Right lobe of liver (tissue), 6 donors: ENCODE data around the gene DIS3. TPM values are rescaled to one million over a fixed set of nuclear protein-coding genes. Genes with fewer than 3 reads are reported as not detected.
A peak's percentile ranks its signal among the peaks of the same experiment; 100 is the strongest.
"Not testable (repeated sequence)": the region's sequence is repeated elsewhere in the genome, so short reads cannot be mapped to it uniquely, and the experiment has no call there.

Experiments used
- ATAC-seq, 4 donors: fragments of 200-7000 bp; cut with Tn5 transposase; one replicate each; pipeline ENCODE4 v1.9.1; 2020; ENCODE audit warnings: mild to moderate bottlenecking in 4 of 4, moderate library complexity in 4 of 4
- DNase-seq, 3 donors: peaks; one replicate each; pipeline ENCODE4 v3.0.0-alpha.2; 2020
- H3K27ac ChIP-seq, 3 donors: fragments of 200-600 bp; one replicate each; pipeline ENCODE4 v1.8.0; 2022
- H3K27me3 ChIP-seq, 2 donors: fragments of 200-600 bp; one replicate each; pipeline ENCODE4 v1.8.0; 2022
- H3K36me3 ChIP-seq, 4 donors: fragments of 200-600 bp; sonication (generic) in 1 of 4; one replicate each; pipeline versions ENCODE4 v1.5.1 to v1.8.0; 2017 to 2022; ENCODE audit warnings: control low read depth in 1 of 4
- H3K4me1 ChIP-seq, 4 donors: fragments of 200-600 bp; sonication (generic) in 1 of 4; one replicate each; pipeline versions ENCODE4 v1.5.1 to v1.8.0; 2017 to 2022; ENCODE audit warnings: control low read depth in 1 of 4
- H3K4me3 ChIP-seq, 3 donors: fragments of 200-600 bp; one replicate each; pipeline ENCODE4 v1.8.0; 2022
- H3K9me3 ChIP-seq, 4 donors: fragments of 200-600 bp; sonication (generic) in 1 of 4; one replicate each; pipeline versions ENCODE4 v1.5.1 to v1.8.0; 2017 to 2022; ENCODE audit warnings: control low read depth in 1 of 4
- CTCF ChIP-seq, 4 donors: fragments of 200-600 bp in 3 of 4; fragments of 450-650 bp in 1 of 4; IDR thresholded peaks; one replicate each; pipeline versions ENCODE4 v1.5.1 to v1.8.0; 2016 to 2022; ENCODE audit warnings: antibody characterized with exemption in 4 of 4, mild to moderate bottlenecking in 2 of 4
- POLR2A ChIP-seq: fragments of 450-650 bp; IDR thresholded peaks from one replicate; pipeline ENCODE4 v1.6.1; 2017; ENCODE audit warnings: antibody characterized with exemption, mild to moderate bottlenecking
- WGBS: methylation state at CpG from one replicate; pipeline ENCODE4 v1.1.6; 2018; ENCODE audit warnings: low coverage, low lambda C conversion rate; ENCODE audit not compliant: insufficient coverage; ENCODE audit errors: missing lambda C conversion rate; 5-methylcytosine and 5-hydroxymethylcytosine counted together
- intact Hi-C, 2 donors: fragments of 100-400 bp; cut with DNase I; formaldehyde crosslinking; loops; one replicate each; pipeline versions ENCODE4 v1.11.2 to v1.14.1; 2022
- total RNA-seq, 6 experiments: library from RNA; depleted of rRNA in 2 of 6; stranded (reverse); fragments of >200 nt in 2 of 6; fragmentation: NEBNext Ultra II Directional in 3 of 6; extraction: Animal tissue kit (Norgen Biotek cat#: 25700) in 3 of 6; gene quantifications; one replicate each; pipeline versions ENCODE4 v1.1.0 to v1.2.4, GENCODE V29; 2016 to 2023
- donor health status: DM: no; HTN: yes; CAD: no.
- donor health status: DM: no; HTN: no; CAD: no.
- donor health status: DM: no; HTN: no; CAD: no.
- donor health status: DM: no; HTN: yes; CAD: no.
- donor health status: DM: no; HTN: yes; CAD: no.

The DIS3 gene
- total RNA-seq, 6 experiments from 2014 or later = 11.3 to 14.6 (median 14.1) TPM

GRCh38 chr13:72804301-72804700 lies 22.6 kb upstream of the DIS3 start:
- intact Hi-C loops = no loop called here
- TF ChIP-seq CTCF (IDR thresholded peaks at IDR 0.05) = no peak
- TF ChIP-seq POLR2A = no peak

GRCh38 chr13:72798817-72799216 lies 17.1 kb upstream of the DIS3 start:
- H3K4me1 ChIP-seq = peaks cover 0 to 5% (median 0%) of the 10 kb centered on the region in 4 donors
- H3K27ac ChIP-seq = no peak overlapping the region
- no peaks in the 10 kb centered on the region for H3K27me3 ChIP-seq
- ATAC-seq (peak in 1 of 4 donors; percentile 58), DNase-seq (no peak)
- H3K4me3 ChIP-seq = no peak overlapping the region
- no peaks in the 10 kb centered on the region for H3K9me3 ChIP-seq
- 59% methylated on average over 3 of the region's 3 CpGs for WGBS
- intact Hi-C loops = no loop called here
- H3K36me3 ChIP-seq = peaks cover 0 to 9% (median 1%) of the 10 kb centered on the region in 4 donors
- TF ChIP-seq POLR2A (no peak), CTCF (IDR thresholded peaks at IDR 0.05) (no peak)

More at GRCh38 chr13:72804301-72804700, 22.6 kb upstream of the DIS3 start:
- Histone ChIP-seq H3K4me1 (no peaks in the 10 kb centered on the region), H3K27me3 (no peaks in the 10 kb centered on the region), H3K9me3 (no peaks in the 10 kb centered on the region), H3K4me3 (no peak overlapping the region), H3K27ac (no peak overlapping the region), H3K36me3 (peaks cover 0 to 3% (median 0%) of the 10 kb centered on the region in 4 donors)
- no peak for DNase-seq
- no CpG with 5 or more reads among the region's 1 CpG for WGBS
- ATAC-seq = no peak

GRCh38 chr13:72792640-72793039 lies 10.9 kb upstream of the DIS3 start:
- no peak for DNase-seq
- peak; percentile 90 to 92 (median 92) for ATAC-seq
- H3K9me3 ChIP-seq = no peaks in the 10 kb centered on the region
- H3K27me3 ChIP-seq = no peaks in the 10 kb centered on the region
- peaks cover 0 to 11% (median 2%) of the 10 kb centered on the region in 4 donors for H3K4me1 ChIP-seq
- no peak for TF ChIP-seq CTCF (IDR thresholded peaks at IDR 0.05)
- no peak for TF ChIP-seq POLR2A
- intact Hi-C loops = no loop called here
- H3K4me3 ChIP-seq = peak overlapping the region in 1 of 3 donors; percentile 1
- H3K27ac ChIP-seq = peak overlapping the region in 2 of 3 donors; percentile 38 to 41
- WGBS = 31% methylated on average over 2 of the region's 2 CpGs
- H3K36me3 ChIP-seq = peaks cover 0 to 9% (median 0%) of the 10 kb centered on the region in 4 donors

- H3K27ac ChIP-seq = no peak overlapping the region
- H3K36me3 ChIP-seq = no peaks in the 10 kb centered on the region
- DNase-seq (no peak), ATAC-seq (no peak)
- no peaks in the 10 kb centered on the region for H3K9me3 ChIP-seq
- 75% methylated on average over 1 of the region's 1 CpG for WGBS
- no peaks in the 10 kb centered on the region for H3K27me3 ChIP-seq
- intact Hi-C loops = no loop called here
- H3K4me3 ChIP-seq = no peak overlapping the region
- H3K4me1 ChIP-seq = peaks cover 0 to 11% (median 2%) of the 10 kb centered on the region in 4 donors
- no peak for TF ChIP-seq CTCF (IDR thresholded peaks at IDR 0.05)
- TF ChIP-seq POLR2A = no peak
These were observed 7.1 kb upstream of the DIS3 start for GRCh38 chr13:72788831-72789230.

- H3K27me3 ChIP-seq, H3K9me3 ChIP-seq, ATAC-seq, H3K36me3 ChIP-seq, intact Hi-C loops, H3K4me3 ChIP-seq, H3K27ac ChIP-seq, DNase-seq: not testable (repeated sequence)
- peaks cover 0 to 17% (median 7%) of the 10 kb centered on the region in 4 donors for H3K4me1 ChIP-seq
- no CpG with 5 or more reads among the region's 4 CpGs for WGBS
These were observed 3.0 kb upstream of the DIS3 start for GRCh38 chr13:72784679-72785078.
